ENCODE data around the gene PKHD1.

The PKHD1 gene

GRCh38 chr6:52087498-52087999, at the start of gene PKHD1:
PKHD1 (minus strand) TSS chr6:52087613; CDS start chr6:52084933, 2,680 bp downstream.
- no peak for DNase-seq (ENCODE audit: low read depth in 1 of 2, low spot score in 1 of 2)

GRCh38 chr6:52136934-52137467, 49.6 kb upstream of the PKHD1 start:
- no peak for DNase-seq (ENCODE audit: low read depth in 1 of 2, low spot score in 1 of 2)

GRCh38 chr6:52136055-52136454, 48.6 kb upstream of the PKHD1 start:
- no peak for DNase-seq (ENCODE audit: low read depth in 1 of 2, low spot score in 1 of 2)

GRCh38 chr6:52135217-52135616, 47.8 kb upstream of the PKHD1 start:
- DNase-seq (ENCODE audit: low read depth in 1 of 2, low spot score in 1 of 2) = no peak

GRCh38 chr6:52134011-52134410, 46.6 kb upstream of the PKHD1 start:
- DNase-seq (ENCODE audit: low read depth in 1 of 2, low spot score in 1 of 2) = no peak

- DNase-seq (ENCODE audit: low read depth in 1 of 2, low spot score in 1 of 2) = no peak
Observed at GRCh38 chr6:52133324-52133723, 45.9 kb upstream of the PKHD1 start.

GRCh38 chr6:52132292-52132691, 44.9 kb upstream of the PKHD1 start:
- no peak for DNase-seq (ENCODE audit: low read depth in 1 of 2, low spot score in 1 of 2)

GRCh38 chr6:52130440-52130839, 43.0 kb upstream of the PKHD1 start:
- DNase-seq (ENCODE audit: low read depth in 1 of 2, low spot score in 1 of 2) = no peak

- no peak for DNase-seq (ENCODE audit: low read depth in 1 of 2, low spot score in 1 of 2)
Observed at GRCh38 chr6:52127957-52128356, 40.5 kb upstream of the PKHD1 start.

- DNase-seq (ENCODE audit: low read depth in 1 of 2, low spot score in 1 of 2) = no peak
Observed at GRCh38 chr6:52126231-52126630, 38.8 kb upstream of the PKHD1 start.

GRCh38 chr6:52125572-52125971, 38.2 kb upstream of the PKHD1 start:
- DNase-seq (ENCODE audit: low read depth in 1 of 2, low spot score in 1 of 2) = no peak

GRCh38 chr6:52125139-52125538, 37.7 kb upstream of the PKHD1 start:
- no peak for DNase-seq (ENCODE audit: low read depth in 1 of 2, low spot score in 1 of 2)

- no peak for DNase-seq (ENCODE audit: low read depth in 1 of 2, low spot score in 1 of 2)
Observed at GRCh38 chr6:52124126-52125121, 37.0 kb upstream of the PKHD1 start.

GRCh38 chr6:52123251-52123650, 35.8 kb upstream of the PKHD1 start:
- DNase-seq (ENCODE audit: low read depth in 1 of 2, low spot score in 1 of 2) = no peak

GRCh38 chr6:52117352-52117751, 29.9 kb upstream of the PKHD1 start:
- no peak for DNase-seq (ENCODE audit: low read depth in 1 of 2, low spot score in 1 of 2)

GRCh38 chr6:52116605-52116948, 29.2 kb upstream of the PKHD1 start:
- no peak for DNase-seq (ENCODE audit: low read depth in 1 of 2, low spot score in 1 of 2)

- DNase-seq (ENCODE audit: low read depth in 1 of 2, low spot score in 1 of 2) = no peak
Observed at GRCh38 chr6:52115891-52116604, 28.6 kb upstream of the PKHD1 start.

- no peak for DNase-seq (ENCODE audit: low read depth in 1 of 2, low spot score in 1 of 2)
Observed at GRCh38 chr6:52115145-52115741, 27.8 kb upstream of the PKHD1 start.

- DNase-seq (ENCODE audit: low read depth in 1 of 2, low spot score in 1 of 2) = no peak
Observed at GRCh38 chr6:52109171-52109571, 21.8 kb upstream of the PKHD1 start.

GRCh38 chr6:52108128-52108527, 20.7 kb upstream of the PKHD1 start:
- no peak for DNase-seq (ENCODE audit: low read depth in 1 of 2, low spot score in 1 of 2)

- no peak for DNase-seq (ENCODE audit: low read depth in 1 of 2, low spot score in 1 of 2)
Observed at GRCh38 chr6:52106994-52107393, 19.6 kb upstream of the PKHD1 start.

Data from activated T-helper 1 cell treated with anti-CD3 and anti-CD28 coated beads, Interleukin-2, amount 50 U/mL, for 16 hours (primary cell).